ENCODE measurements around the gene EFCAB8.
"Not testable (repeated sequence)": the region's sequence is repeated elsewhere in the genome, so short reads cannot be mapped to it uniquely, and the experiment has no call there.

The EFCAB8 gene

DNA sequence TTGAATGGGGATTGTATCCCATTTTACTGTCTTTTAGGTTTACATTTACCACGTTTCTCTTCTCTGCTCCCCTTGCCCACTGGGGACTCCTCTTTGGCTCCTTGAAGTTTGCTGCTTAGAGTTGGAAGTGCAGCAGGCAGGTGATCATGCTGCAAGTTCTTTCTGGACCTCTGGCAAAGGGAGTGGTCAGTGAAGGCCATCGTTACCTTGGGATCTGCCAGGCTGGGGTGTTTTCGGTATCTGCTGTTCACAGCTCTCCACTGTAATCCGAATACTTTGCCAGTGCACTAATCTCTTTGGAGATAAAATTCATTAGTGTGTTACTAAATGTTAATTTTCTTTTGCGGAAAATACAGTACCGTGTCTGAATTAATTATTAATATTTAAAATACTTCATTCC, 9.1 kb upstream of the EFCAB8 start:
- no peak for DNase-seq (ENCODE audit: low read depth)
- TF ChIP-seq CTCF (IDR thresholded peaks at IDR 0.05; ENCODE audit: low read depth, low read length, missing control alignments) = no peak
- H3K4me3 ChIP-seq (ENCODE audit: low read depth, low read length) = no peak overlapping the region

GRCh38 chr20:32855387-32855786, 3.3 kb upstream of the EFCAB8 start:
- no peak for DNase-seq (ENCODE audit: low read depth)
- no peak overlapping the region for H3K4me3 ChIP-seq (ENCODE audit: low read depth, low read length)
- TF ChIP-seq CTCF (IDR thresholded peaks at IDR 0.05; ENCODE audit: low read depth, low read length, missing control alignments) = no peak

DNA sequence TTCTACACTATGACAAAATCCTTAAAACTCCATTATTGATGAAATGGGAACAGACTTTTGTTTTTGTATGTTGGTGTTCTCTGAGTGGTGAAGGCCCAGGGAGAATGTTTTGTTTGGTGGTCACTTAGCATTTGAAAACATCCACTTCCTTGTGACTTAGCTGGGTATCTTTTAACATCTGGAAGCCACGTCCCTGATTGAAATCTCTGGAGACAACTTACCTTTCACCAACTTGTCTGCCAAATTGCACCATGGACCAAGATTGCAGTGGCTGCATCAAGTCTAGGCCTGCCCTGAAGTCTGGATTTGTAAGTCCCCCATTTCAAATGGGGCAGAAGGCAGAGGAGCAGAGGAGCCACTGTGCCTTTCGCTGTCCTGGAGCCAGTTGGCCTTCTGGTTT, 534 bp upstream of the EFCAB8 start:
- no peak overlapping the region for H3K4me3 ChIP-seq (ENCODE audit: low read depth, low read length)
- DNase-seq (ENCODE audit: low read depth) = no peak
- no peak for TF ChIP-seq CTCF (IDR thresholded peaks at IDR 0.05; ENCODE audit: low read depth, low read length, missing control alignments)

- no peak for TF ChIP-seq CTCF (IDR thresholded peaks at IDR 0.05; ENCODE audit: low read depth, low read length, missing control alignments)
- DNase-seq (ENCODE audit: low read depth) = no peak
- no peak overlapping the region for H3K4me3 ChIP-seq (ENCODE audit: low read depth, low read length)
These were observed 2.7 kb downstream of the EFCAB8 start for GRCh38 chr20:32861446-32861845.

DNA sequence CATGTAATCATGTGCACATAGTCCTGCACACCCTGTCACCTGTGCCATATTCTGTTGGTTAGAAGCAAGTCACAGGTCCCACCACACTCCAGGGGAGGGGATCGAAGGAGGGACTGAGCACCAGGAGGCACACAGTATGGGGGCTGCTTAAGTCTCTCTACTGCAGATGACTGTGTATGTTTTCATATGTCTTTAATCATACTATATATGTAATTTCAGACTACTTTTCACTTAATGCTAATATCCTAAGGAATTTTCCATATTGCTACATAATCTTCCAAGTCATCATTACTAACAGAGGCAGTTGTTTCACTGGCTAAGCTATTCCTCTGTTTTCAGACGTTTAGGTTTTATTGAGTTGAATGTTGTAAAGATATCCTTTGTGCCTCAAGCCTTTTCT, 10.8 kb downstream of the EFCAB8 start:
- no peak for TF ChIP-seq CTCF (IDR thresholded peaks at IDR 0.05; ENCODE audit: low read depth, low read length, missing control alignments)
- DNase-seq (ENCODE audit: low read depth) = no peak
- H3K4me3 ChIP-seq (ENCODE audit: low read depth, low read length) = no peak overlapping the region

GRCh38 chr20:32870526-32870925, 11.8 kb downstream of the EFCAB8 start:
- H3K4me3 ChIP-seq (ENCODE audit: low read depth, low read length); DNase-seq (ENCODE audit: low read depth): not testable (repeated sequence)

DNA sequence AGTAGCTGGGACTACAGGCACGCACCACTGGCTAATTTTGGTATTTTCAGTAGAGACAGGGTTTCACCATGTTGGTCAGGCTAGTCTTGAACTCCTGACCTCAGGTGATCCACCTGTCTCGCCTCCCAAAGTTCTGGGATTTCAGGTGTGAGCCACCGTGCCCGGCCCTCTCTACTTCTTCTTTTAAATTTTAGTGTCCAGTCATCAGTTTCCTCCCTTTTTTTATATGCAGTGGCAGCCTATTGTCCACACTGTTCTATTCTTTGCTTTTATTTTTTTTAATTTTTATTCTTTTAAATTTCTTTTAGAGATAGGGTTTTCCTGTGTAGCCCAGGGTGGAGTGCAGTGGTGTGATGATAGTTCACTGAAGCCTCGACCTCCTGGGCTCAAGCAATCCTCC, 12.3 kb downstream of the EFCAB8 start:
- H3K4me3 ChIP-seq (ENCODE audit: low read depth, low read length) = no peak overlapping the region
- TF ChIP-seq CTCF (IDR thresholded peaks at IDR 0.05; ENCODE audit: low read depth, low read length, missing control alignments) = no peak
- DNase-seq (ENCODE audit: low read depth) = no peak

Data from GM12864 (cell line).